ENCODE measurements around the gene HGFAC.

DNA sequence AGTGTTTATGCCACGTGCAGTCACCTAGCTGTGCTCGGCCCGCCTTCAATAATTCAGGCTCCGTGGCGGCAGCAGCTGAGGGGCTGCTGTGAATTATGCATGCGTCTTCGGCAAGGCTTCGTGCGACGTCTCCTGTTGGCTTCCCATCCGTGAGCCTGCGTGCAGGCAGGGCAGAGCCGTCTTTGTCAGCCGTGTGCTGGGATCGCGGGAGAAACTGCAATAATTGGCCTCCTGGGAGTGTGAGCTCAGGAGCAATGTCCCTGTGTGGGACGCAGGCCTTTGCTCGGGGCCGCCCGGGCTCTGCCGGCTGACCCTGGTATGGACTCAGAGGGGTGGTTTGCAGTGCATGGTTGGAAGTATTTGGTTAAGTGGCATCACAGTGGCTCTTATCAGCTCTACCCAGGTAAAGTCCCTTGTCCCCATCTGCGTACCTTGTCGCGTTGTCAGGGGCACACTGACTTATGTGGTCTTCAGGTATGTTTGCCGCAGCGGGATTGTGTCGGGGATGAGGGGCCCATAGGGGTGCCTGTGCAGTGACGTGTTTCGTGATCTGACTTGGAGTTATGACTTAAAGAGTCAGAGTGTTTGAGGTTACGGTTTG, 34.5 kb upstream of the HGFAC start:
- TF ChIP-seq RAD21 (IDR thresholded peaks at IDR 0.05; ENCODE audit: low read length) (no peak), EP300 (IDR thresholded peaks at IDR 0.05; ENCODE audit: borderline replicate concordance in 1 of 2, low read depth in 1 of 2, low read length in 1 of 2) (no peak), POLR2AphosphoS5 (IDR thresholded peaks at IDR 0.05; ENCODE audit: low read depth, low read length) (no peak), RCOR1 (IDR thresholded peaks at IDR 0.05; ENCODE audit: low read length) (no peak), FOXJ3 (CRISPR knock-in tag; IDR thresholded peaks at IDR 0.05) (no peak)
